K562 (cell line): ENCODE results near the gene SLC1A5. TPM values are rescaled to one million over a fixed set of nuclear protein-coding genes. Genes with fewer than 3 reads are reported as not detected.
A peak's percentile ranks its signal among the peaks of the same experiment; 100 is the strongest.

Experiments used
- ARHGAP35 ChIP-seq: fragments of 450-650 bp; IDR thresholded peaks from 2 replicates; pipeline ENCODE4 v1.6.1; 2018; ENCODE audit not compliant: partially characterized antibody
- ATF1 ChIP-seq, 2 experiments: fragments of 450-650 bp in 1 of 2; IDR thresholded peaks; 2 replicates each; pipeline ENCODE4 v1.6.1; 2016; ENCODE audit warnings: missing compliant biosample characterization in 1 of 2, missing genetic modification characterization in 1 of 2
- C11orf30 ChIP-seq: fragments of 450-650 bp; IDR thresholded peaks from 2 replicates; pipeline ENCODE4 v1.6.1; 2016; ENCODE audit warnings: low read depth, mild to moderate bottlenecking
- ETV1 ChIP-seq: fragments of 450-650 bp; conservative IDR thresholded peaks from 2 replicates; pipeline ENCODE4 v1.6.1; 2016; ENCODE audit warnings: missing genetic modification characterization, control low read depth, low read depth, missing compliant biosample characterization
- FOXK2 ChIP-seq, 2 experiments: fragments of 450-650 bp; IDR thresholded peaks in 1 of 2; conservative IDR thresholded peaks in 1 of 2; 2 replicates each; pipeline ENCODE4 v1.6.1; 2016; ENCODE audit warnings: low read depth in 2 of 2, mild to moderate bottlenecking in 1 of 2
- KDM4B ChIP-seq, 2 experiments: fragments of 450-650 bp in 1 of 2; sonication (generic) in 1 of 2; IDR thresholded peaks; 2 replicates each; pipeline ENCODE4 v1.6.1; 2016 to 2017; ENCODE audit warnings: borderline replicate concordance in 2 of 2, antibody characterized with exemption in 1 of 2, low read depth in 1 of 2, mild to moderate bottlenecking in 1 of 2
- NFE2L1 ChIP-seq: fragments of 450-650 bp; IDR thresholded peaks from 2 replicates; pipeline ENCODE4 v1.6.1; 2016; ENCODE audit warnings: missing genetic modification characterization, low read depth, mild to moderate bottlenecking, missing compliant biosample characterization, moderate library complexity, borderline replicate concordance
- NR4A1 ChIP-seq, 2 experiments: fragments of 250-450 bp in 1 of 2; fragments of 450-650 bp in 1 of 2; sonication (Bioruptor Pico) in 1 of 2; IDR thresholded peaks; 2 replicates each; pipeline versions ENCODE4 v1.4.0 to v1.6.1; 2016 to 2020; ENCODE audit warnings: mild to moderate bottlenecking in 2 of 2, missing compliant biosample characterization in 1 of 2, missing genetic modification characterization in 1 of 2, moderate library complexity in 1 of 2
- STAG1 ChIP-seq: sonication (generic); formaldehyde crosslinking; IDR thresholded peaks from 2 replicates; pipeline ENCODE4 v1.5.0; 2020; ENCODE audit warnings: missing genetic modification reagents, borderline replicate concordance
- TFAM ChIP-seq: fragments of 250-450 bp; sonication (Bioruptor Pico); conservative IDR thresholded peaks from 2 replicates; pipeline ENCODE4 v1.5.0; 2021; ENCODE audit warnings: mild to moderate bottlenecking, moderate library complexity
- ZNF217 ChIP-seq: sonication (generic); formaldehyde crosslinking; IDR thresholded peaks from 2 replicates; pipeline ENCODE4 v1.8.0; 2022; ENCODE audit warnings: mild to moderate bottlenecking, missing genetic modification reagents
- ZSCAN29 ChIP-seq: fragments of 450-650 bp; IDR thresholded peaks from 2 replicates; pipeline ENCODE4 v1.6.1; 2017
- polyA plus RNA-seq, 8 experiments: library from polyadenylated mRNA; depleted of rRNA in 4 of 8; stranded (reverse) in 5 of 8; unstranded in 3 of 8; fragments of >200 nt; fragmentation: Nextera tagmentation in 2 of 8; fragmentation: Illumina TruSeq in 1 of 8; extraction: Ambion mirVana in 2 of 8; extraction: Trizol in 1 of 8; gene quantifications; 2 replicates each; pipeline versions ENCODE4 v1.2.1 to v1.2.3, GENCODE V29; 2011 to 2014; ENCODE audit warnings: inconsistent platforms in 1 of 8, missing spikeins in 1 of 8
- total RNA-seq, 7 experiments: library from RNA; depleted of rRNA in 6 of 7; stranded (reverse); fragments of >200 nt in 6 of 7; fragmentation: Illumina TruSeq in 2 of 7; extraction: Trizol in 2 of 7; gene quantifications; 2 replicates each; pipeline versions ENCODE4 v1.2.1 to v1.2.3, GENCODE V29; 2011 to 2021; ENCODE audit warnings: low replicate concordance in 1 of 7
- TF ChIP-seq, protein P1 (sequence below): sonication (generic); formaldehyde crosslinking; IDR thresholded peaks from 2 replicates; pipeline ENCODE4 v1.8.0; 2022; ENCODE audit warnings: missing genetic modification reagents, mild to moderate bottlenecking, moderate library complexity, borderline replicate concordance
- TF ChIP-seq, protein P2 (sequence below): sonication (generic); formaldehyde crosslinking; IDR thresholded peaks from 2 replicates; pipeline ENCODE4 v1.8.0; 2022; ENCODE audit warnings: missing genetic modification reagents, mild to moderate bottlenecking, borderline replicate concordance
- TF ChIP-seq, protein P3 (sequence below), 3 experiments: fragments of 200-800 bp in 1 of 3; fragments of 250-450 bp in 1 of 3; fragments of 450-650 bp in 1 of 3; sonication (Bioruptor Pico) in 1 of 3; sonication (Bioruptor generic) in 1 of 3; formaldehyde crosslinking in 1 of 3; IDR thresholded peaks; 2 replicates each; pipeline versions ENCODE4 v1.6.1 to v1.8.0; 2016 to 2022; ENCODE audit warnings: mild to moderate bottlenecking in 2 of 3, missing genetic modification characterization in 2 of 3, missing compliant biosample characterization in 1 of 3, moderate library complexity in 1 of 3
- TF ChIP-seq, protein P4 (sequence below): fragments of 450-650 bp; IDR thresholded peaks from 2 replicates; pipeline ENCODE4 v1.6.1; 2016; ENCODE audit warnings: mild to moderate bottlenecking

The SLC1A5 gene
- total and polyA plus RNA-seq, 9 of the 15 experiments (the other 6 are each of a cell fraction or from before 2014, with no cell fraction given): 31.2 to 417 (median 134) TPM

DNA sequence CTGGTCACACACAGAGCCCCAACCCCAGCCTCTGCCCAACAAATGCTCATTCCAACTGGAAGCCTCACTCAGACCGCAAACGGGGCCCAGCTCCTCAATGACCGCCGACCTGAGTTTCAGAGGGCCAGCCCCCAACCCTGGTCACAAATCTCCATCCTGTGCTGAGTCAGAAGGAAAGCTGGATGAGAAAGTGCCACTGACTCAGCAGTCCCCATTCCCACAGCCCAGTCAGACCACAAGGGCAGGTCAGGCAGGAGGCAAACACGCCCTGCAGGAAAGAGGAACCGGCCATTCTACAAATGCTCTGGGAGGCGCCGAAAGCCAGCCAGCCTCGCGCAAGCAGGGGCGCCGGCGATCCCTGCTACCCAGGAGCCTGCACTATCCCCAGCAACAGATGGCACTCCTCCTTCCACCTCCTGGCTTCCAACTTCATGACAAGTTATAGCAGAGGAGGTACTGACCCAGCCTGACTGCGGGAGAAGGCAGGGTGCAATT lies 57.3 kb downstream of the SLC1A5 start (continued):
- TF ChIP-seq KDM4B (IDR thresholded peaks at IDR 0.05; ENCODE audit: borderline replicate concordance in 2 of 2, low read depth in 1 of 2): no peak
- TF ChIP-seq NFE2L1 (tag): no peak
- no peak for TF ChIP-seq ATF1 (CRISPR knock-in tag; IDR thresholded peaks at IDR 0.05)
- TF ChIP-seq ATF1 (tag; IDR thresholded peaks at IDR 0.05): no peak
- no peak for TF ChIP-seq TFAM
- TF ChIP-seq, protein P1, sequence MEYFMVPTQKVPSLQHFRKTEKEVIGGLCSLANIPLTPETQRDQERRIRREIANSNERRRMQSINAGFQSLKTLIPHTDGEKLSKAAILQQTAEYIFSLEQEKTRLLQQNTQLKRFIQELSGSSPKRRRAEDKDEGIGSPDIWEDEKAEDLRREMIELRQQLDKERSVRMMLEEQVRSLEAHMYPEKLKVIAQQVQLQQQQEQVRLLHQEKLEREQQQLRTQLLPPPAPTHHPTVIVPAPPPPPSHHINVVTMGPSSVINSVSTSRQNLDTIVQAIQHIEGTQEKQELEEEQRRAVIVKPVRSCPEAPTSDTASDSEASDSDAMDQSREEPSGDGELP (CRISPR knock-in tag): peak; percentile 77; the same call in 1 of the 2 replicates
- TF ChIP-seq, protein P2, sequence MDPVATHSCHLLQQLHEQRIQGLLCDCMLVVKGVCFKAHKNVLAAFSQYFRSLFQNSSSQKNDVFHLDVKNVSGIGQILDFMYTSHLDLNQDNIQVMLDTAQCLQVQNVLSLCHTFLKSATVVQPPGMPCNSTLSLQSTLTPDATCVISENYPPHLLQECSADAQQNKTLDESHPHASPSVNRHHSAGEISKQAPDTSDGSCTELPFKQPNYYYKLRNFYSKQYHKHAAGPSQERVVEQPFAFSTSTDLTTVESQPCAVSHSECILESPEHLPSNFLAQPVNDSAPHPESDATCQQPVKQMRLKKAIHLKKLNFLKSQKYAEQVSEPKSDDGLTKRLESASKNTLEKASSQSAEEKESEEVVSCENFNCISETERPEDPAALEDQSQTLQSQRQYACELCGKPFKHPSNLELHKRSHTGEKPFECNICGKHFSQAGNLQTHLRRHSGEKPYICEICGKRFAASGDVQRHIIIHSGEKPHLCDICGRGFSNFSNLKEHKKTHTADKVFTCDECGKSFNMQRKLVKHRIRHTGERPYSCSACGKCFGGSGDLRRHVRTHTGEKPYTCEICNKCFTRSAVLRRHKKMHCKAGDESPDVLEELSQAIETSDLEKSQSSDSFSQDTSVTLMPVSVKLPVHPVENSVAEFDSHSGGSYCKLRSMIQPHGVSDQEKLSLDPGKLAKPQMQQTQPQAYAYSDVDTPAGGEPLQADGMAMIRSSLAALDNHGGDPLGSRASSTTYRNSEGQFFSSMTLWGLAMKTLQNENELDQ: no peak
- TF ChIP-seq ETV1: peak; percentile 9; the same call in 1 of the 2 replicates
- TF ChIP-seq STAG1 (CRISPR knock-in tag): no peak
- peak; percentile 97 for TF ChIP-seq C11orf30
- peak in 1 of 2 experiments; percentile 47; a peak in 1 of 4 replicates for TF ChIP-seq FOXK2 (conservative IDR thresholded peaks at IDR 0.05 in 1 of 2, IDR thresholded peaks at IDR 0.05 in 1 of 2; ENCODE audit: low read depth in 2 of 2)
- TF ChIP-seq, protein P3, sequence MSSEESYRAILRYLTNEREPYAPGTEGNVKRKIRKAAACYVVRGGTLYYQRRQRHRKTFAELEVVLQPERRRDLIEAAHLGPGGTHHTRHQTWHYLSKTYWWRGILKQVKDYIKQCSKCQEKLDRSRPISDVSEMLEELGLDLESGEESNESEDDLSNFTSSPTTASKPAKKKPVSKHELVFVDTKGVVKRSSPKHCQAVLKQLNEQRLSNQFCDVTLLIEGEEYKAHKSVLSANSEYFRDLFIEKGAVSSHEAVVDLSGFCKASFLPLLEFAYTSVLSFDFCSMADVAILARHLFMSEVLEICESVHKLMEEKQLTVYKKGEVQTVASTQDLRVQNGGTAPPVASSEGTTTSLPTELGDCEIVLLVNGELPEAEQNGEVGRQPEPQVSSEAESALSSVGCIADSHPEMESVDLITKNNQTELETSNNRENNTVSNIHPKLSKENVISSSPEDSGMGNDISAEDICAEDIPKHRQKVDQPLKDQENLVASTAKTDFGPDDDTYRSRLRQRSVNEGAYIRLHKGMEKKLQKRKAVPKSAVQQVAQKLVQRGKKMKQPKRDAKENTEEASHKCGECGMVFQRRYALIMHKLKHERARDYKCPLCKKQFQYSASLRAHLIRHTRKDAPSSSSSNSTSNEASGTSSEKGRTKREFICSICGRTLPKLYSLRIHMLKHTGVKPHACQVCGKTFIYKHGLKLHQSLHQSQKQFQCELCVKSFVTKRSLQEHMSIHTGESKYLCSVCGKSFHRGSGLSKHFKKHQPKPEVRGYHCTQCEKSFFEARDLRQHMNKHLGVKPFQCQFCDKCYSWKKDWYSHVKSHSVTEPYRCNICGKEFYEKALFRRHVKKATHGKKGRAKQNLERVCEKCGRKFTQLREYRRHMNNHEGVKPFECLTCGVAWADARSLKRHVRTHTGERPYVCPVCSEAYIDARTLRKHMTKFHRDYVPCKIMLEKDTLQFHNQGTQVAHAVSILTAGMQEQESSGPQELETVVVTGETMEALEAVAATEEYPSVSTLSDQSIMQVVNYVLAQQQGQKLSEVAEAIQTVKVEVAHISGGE (CRISPR knock-in tag; IDR thresholded peaks at IDR 0.05): peak in 1 of 3 experiments; percentile 64; a peak in 1 of 6 replicates
- TF ChIP-seq ZSCAN29: no peak
- TF ChIP-seq ZNF217: no peak
- no peak for TF ChIP-seq NR4A1 (CRISPR knock-in tag; IDR thresholded peaks at IDR 0.05)
- no peak for TF ChIP-seq NR4A1 (tag; IDR thresholded peaks at IDR 0.05)
- TF ChIP-seq, protein P4, sequence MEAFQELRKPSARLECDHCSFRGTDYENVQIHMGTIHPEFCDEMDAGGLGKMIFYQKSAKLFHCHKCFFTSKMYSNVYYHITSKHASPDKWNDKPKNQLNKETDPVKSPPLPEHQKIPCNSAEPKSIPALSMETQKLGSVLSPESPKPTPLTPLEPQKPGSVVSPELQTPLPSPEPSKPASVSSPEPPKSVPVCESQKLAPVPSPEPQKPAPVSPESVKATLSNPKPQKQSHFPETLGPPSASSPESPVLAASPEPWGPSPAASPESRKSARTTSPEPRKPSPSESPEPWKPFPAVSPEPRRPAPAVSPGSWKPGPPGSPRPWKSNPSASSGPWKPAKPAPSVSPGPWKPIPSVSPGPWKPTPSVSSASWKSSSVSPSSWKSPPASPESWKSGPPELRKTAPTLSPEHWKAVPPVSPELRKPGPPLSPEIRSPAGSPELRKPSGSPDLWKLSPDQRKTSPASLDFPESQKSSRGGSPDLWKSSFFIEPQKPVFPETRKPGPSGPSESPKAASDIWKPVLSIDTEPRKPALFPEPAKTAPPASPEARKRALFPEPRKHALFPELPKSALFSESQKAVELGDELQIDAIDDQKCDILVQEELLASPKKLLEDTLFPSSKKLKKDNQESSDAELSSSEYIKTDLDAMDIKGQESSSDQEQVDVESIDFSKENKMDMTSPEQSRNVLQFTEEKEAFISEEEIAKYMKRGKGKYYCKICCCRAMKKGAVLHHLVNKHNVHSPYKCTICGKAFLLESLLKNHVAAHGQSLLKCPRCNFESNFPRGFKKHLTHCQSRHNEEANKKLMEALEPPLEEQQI: no peak
- TF ChIP-seq ARHGAP35: no peak
